NCI-H446 (cell line): ENCODE measurements around the gene CHST9.
"Not testable (repeated sequence)": the region's sequence is repeated elsewhere in the genome, so short reads cannot be mapped to it uniquely, and the experiment has no call there.

Experiments used
- DNase-seq, 2 experiments: peaks; one replicate each; lab custom pipeline; 2025; lab: John Stamatoyannopoulos, UW

CHST9 gene

DNA sequence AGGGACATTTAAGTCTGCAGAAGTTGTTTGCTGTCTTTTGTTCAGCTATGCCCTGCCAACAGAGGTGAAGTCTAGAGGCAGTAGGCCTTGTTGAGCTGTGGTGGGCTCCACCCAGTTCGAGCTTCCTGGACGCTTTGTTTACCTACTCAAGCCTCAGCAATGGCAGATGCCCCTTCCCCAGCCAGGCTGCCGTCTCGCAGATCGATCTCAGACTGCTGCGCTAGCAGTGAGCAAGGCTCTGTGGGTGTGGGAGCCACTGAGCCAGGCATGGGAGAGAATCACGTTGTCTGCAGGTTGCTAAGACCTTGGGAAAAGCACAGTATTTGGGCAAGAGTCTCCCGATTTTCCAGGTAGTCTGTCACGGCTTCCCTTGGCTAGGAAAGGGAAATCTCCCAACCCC is 91.8 kb downstream of the CHST9 start:
- not testable (repeated sequence) for DNase-seq

DNA sequence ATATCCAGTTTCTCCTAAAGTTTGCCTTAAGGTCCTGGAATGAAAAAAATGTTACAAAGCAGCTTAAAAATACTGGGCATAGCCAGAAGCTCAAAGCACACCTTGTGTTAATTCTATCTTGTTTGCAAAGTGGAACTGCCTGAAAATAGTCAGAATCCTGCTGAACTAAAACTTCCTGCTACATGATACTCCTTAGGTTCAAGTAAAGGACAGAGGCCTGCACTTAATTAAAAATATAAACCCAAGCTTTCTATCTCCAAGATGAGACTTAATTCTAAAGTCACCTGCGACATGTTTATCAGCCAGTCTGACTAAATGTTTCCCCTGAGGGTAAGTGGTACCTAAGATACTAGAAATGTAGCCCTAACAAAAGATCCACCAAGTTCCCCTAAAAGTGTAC is 103.4 kb downstream of the CHST9 start:
- DNase-seq: no peak

DNA sequence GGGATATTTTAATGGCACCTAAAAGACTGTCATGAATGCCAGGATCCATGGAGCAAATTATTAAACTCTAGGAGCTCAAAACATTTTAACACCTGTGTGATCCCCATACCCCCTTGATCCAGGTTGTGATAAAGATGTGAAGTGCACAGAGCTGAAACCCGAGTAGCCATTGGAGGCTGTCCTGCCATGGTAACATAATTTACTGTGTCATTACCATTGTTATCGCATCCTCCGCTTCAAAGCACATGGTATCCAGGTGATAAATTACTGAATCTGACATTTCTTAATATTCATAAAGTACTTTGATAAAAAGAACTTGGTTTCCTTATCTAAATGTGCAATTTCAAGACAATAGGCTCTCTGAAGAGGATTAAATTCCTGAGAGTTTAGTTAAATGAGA is 109.3 kb downstream of the CHST9 start:
- no peak for DNase-seq

DNA sequence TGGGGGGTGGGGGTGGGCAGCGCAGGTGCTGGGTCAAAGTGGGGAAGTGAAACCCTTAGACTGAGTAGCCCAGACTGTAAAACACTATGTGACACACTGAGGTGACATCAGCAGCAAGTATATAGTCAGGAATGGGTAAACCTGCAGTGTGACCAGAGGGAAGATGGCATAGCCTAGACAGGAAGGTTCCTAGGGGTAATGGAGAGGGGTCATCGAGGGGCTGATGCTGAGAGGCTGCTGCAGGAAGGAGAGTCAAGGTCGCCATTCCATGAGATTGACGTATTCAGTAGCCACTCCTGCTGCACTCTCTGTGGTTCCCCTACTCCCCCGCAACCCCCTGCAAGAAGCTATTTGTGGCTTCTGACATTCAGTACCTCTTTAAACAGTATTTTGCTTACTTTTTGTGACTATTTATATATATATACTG is 111.7 kb downstream of the CHST9 start:
- no peak for DNase-seq

DNA sequence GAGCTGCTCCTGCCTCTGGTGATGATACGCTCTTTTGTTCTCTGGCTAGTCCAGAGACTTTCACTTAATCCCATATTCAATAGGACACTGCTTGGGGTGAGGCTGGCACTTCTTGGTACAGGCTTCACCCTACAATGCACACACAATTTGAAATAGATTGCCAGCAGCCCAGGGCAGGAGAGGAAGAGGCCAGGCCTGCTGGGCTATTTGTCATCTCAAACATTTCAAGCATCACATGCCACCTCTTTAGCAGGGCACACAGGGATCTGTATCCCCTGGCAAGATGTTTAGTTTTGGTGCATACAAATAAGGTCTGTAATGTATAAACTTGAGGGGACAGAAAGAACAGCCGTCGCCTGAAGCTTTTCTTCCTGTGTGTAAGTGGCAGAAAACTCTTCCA is 120.4 kb downstream of the CHST9 start:
- DNase-seq: no peak

DNA sequence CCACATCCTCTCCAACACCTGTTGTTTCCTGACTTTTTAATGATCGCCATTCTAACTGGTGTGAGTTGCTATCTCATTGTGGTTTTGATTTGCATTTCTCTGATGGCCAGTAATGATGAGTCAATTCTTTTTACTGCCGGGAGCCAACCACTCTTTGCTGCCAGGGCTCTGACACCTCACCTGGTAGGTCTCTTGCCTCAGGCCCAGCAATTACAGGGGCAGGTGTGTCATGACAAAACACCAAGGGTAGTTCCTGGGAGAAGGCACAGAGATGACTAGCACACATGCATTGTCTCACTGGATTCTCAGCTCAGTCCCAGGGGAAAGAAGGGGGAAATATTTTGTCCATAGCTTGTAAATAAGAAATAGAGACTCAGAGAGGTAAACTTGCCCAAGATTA is 122.3 kb downstream of the CHST9 start:
- no peak for DNase-seq

DNA sequence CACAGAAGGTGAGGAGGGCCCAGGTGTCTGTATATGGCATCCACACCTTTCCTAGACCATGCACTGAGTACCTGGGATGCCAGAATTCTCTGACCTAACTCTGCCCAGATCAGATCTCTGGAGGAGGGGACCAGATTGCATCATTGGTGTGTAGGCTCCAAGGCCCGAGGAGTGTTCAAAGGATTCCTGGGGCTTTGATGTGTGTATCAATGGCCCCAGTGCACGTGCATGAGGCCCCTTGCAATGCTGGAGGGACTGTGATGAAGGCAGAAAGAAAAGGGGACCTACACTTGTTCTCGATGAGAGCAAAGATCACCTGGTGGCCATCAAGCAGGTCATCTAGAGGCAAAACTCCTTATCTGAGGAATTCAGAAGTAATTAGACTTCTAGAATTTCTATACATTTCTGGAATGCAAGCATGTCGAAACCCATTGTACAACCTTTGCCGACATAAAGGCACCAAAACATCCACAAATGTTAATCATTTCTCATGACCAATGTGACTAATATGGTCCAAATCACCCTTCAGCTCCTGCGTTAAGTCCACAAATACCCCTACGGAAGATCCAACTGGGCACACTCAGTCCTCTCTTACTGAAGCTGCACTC is 123.5 kb downstream of the CHST9 start:
- DNase-seq: no peak

DNA sequence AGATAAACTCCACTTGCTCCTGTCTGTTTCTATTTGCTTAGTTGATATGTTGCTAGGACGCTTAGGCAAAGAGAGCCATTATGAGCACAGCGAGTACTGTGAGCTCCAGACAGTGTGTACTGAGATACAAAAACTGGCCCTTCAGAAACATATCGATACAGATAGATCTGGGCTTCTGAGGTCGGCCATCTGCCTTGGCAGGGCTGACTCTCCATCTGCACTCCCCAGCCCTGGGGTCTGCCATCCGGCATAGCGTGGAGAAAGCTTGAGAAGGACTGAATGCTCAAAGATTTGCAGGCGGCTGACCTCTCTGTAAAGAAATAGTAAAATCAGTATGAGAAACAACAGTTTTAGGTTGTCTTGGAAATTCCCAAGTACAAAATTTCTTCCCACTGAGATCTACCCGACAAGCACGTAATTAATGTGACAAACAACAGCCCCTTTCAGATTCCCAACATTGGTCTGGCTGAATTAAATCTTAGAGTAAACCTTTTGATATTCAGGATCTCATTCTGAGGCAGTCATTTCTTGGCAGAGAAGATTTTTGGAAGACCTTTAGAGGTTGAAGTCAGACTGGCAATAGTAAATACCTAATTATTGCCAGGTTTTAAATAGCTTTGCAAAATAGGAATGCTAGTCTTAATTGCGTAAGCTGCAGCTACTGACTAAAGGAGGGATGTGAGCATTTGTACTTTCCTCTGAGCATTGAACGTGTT is 127.4 kb downstream of the CHST9 start:
- DNase-seq: no peak

DNA sequence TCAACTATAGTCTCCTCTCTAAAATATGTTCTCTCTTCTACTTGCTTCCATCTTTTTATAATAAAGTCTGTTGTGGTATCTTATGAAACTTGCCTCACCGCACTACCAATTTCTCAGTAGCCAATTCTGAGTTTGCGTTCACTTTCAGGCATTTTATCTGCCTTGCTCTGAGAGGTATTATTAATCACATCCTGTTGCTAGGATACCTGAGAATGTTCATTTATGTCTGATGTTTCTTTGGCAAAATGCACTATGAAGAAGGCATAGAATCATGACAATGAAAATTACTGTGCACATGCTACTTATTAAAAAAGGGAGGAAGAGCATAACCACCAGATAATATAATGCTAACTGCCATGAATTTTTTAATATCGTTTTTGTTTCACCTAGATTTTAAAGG is 130.2 kb downstream of the CHST9 start:
- DNase-seq: no peak

DNA sequence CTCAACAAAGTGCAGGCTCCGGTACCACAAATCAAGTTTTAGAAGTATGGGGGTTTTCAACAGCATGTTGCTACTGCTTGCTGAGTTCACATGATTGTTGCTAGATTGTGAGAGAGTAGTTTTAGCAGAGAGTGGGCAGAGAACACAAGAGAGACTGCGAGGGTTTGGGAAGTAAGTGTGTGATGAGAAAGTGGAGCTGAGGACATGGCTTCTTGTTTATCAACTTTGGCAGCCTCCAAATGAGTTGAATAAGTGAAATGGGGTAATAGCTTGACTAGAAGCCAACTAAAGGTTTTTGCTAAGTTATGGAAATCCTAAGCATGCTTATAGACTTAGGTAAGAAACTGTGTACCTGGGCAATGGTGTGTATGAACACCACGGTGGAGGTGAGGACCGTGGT is 135.1 kb downstream of the CHST9 start:
- DNase-seq: no peak

DNA sequence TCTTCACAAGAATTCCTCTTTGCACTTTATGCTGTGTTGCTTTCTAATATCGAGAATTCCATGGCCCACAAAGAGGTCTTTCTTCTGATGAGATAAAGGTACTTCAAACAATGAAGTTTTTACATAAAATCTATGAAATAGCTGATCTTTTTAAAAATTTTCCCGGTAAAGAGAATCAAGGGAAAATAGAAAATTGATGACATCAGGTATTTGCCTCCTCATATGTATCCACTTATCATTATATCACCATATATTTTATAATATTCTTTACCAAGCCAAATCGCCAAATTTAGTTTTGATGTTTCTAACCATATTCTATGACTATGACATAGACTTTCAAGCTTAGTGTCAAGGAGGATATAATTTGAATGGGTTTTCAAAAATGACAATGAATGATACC is 139.8 kb downstream of the CHST9 start:
- no peak for DNase-seq

DNA sequence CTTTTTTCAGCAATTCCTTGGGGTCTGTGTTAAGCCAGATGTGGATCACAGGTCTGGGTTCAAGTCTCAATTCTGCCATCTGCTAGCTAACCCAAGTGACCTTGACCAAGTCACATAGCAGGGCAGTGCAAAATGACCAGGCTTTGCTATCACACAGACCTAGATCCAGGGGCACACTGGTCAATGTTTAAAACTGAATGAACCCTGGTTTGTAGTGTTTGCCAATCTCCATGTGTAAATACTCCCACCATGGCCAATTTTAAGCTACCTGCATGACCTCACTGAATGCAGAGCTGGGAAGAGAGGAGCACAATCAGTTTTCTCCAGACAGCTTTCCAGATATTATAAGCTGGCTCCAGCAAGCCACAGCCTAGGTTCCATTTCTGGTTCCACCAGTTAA is 142.9 kb downstream of the CHST9 start:
- DNase-seq: no peak

DNA sequence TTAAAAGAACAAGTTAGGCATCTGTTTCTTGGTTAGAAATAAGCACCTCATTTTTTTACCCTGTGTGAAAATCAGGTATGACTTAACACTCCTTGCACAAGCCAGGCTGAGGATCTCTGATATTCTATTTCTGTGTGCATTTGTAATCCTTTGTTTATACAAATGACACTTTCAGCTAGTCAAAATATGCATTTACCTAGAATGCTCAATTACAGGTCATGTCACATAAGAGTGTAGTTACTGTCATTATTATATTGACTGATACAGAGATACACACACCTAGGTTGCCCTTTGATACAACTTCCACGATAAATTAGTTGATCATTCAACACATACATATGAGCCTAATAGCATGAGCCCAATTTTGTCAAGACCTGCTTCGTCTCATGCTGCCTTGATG is 144.3 kb downstream of the CHST9 start:
- DNase-seq: no peak

DNA sequence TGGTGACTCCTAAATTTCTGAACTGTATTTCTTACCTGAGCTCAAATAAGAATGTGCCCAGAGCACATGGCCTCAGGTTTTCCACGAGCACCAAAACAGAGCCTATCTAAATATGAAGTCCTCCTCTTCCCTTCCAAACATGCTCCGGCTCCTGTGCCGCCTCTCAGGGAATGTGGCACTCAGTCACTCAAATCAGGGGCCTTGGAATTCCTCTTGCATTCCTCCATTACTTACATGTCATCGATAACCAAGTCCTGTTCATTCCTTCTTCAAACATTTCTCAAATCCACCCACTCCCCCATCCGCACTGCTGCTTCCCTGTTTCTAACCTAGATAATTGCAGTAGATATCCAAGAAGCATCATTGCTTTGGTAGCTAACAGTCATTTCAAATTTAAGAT is 151.4 kb downstream of the CHST9 start:
- no peak for DNase-seq

DNA sequence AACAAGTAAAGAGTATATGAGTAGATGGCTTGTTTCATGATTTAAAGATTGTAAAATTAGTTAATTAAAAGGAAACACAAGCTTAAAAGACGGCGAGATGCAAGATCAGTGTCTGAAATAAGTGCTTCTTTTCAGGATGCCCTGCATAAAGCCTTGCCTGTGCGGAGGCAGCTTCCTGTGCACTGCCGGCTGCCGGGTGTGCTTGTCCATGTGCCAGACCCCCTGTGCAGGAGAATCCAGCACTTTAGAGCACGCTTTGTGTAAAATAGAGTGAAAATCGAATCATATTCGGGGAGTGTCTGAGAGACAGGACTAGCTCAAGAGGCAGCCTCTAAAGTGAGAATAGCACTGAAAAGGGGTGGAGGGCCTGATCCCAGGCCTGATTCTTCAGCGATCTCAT is 154.7 kb downstream of the CHST9 start:
- DNase-seq: no peak

DNA sequence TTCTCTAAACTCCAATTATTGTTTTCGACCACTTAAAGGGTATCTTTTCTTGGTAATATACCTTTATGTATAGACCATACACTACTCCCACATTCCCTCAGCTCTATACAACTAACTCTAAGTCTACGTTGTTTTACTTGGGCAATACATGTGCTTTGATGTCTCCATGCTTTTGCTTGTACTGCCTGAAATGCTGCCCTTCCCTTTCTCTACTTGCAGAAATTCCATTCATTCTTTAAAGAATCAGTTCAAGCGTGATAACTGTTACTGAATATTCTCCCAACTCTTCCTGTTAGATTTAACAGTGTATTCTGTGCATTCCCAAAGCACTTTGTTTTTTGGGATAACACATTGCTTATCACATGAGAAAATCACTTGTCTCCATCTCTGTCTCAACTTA is 162.6 kb downstream of the CHST9 start:
- no peak for DNase-seq

DNA sequence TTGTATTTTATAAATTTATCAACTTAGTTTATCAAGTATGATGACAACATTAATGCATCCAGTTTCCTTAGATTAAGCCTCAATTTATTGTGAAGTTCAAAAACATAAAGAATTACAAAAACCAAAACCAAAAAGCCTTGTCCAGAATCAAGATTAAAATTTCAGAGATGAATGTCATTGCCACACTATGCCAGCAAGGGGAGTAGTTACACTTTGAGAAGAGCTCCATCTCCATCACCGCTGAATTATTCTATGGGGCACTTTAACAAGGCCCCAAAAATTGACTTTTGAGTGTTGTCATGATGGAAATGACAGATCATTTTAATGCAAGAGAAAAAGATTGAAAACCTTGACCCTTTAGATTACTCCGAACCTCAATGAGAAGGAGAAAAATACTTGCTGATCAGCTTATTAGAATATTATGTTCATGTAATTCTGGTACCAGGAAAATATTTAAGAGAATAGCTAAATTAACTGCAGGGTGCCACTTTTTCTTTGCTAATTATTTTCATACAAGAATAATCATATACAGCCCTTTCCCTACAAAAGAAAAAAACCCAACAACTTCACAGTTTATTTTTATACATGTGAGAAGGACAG is 167.1 kb downstream of the CHST9 start:
- no peak for DNase-seq

DNA sequence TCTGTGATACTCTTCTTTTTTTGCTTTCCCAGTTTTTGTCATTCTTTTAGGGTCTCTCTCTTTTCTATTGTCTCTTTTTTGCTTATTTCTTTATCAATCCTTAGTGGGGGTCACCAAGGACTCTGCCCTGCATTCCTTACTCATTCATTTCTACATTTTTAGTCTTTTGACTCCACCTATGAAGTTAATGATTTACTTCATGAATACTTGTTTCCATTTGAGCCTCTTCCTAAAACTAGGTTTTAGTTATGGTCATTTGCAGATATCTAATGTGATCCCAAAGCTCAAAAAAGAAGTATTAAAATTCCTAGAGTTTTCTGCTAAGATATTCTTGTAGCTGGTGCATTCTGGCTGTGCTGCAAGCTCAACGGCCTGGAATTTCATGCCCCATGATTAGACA is 170.3 kb downstream of the CHST9 start:
- DNase-seq: no peak

DNA sequence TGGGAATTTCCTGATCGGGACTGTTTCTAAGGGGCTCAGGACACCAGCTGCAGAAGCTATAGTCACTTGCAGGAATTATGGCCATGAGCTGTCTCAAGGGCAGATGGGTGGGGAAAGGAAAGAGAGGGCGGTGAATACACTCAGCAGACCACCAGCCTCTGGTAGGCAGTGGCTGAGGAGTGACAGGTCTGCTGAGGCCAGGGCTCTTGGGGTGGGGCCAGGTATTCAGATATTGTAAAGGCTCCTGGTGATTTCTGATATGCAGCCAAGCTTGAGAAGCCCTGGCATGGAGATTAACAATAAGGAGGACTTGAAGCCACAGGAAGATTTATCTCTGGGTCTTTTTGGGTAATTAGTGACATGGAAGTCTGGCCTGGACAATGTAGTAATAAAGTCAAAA is 174.3 kb downstream of the CHST9 start:
- no peak for DNase-seq

DNA sequence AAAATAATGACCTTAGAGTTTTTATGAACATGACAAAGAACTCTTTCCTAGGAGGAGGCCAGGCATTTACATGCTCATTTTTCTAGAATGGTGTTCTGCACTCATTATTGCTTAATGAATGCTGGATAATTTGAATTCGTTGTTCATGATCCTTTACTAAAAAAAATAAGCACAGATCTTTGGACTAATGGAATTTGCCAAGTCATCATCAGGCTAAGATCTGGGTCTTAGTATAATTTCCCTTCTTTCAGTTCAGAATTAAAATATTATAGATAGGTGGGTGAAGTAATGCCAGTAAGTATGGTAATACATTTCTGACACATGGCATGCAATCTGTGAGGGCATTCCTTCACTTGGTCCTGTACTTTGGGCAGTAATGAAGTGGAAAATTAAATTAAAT is 175.8 kb downstream of the CHST9 start:
- DNase-seq: no peak

DNA sequence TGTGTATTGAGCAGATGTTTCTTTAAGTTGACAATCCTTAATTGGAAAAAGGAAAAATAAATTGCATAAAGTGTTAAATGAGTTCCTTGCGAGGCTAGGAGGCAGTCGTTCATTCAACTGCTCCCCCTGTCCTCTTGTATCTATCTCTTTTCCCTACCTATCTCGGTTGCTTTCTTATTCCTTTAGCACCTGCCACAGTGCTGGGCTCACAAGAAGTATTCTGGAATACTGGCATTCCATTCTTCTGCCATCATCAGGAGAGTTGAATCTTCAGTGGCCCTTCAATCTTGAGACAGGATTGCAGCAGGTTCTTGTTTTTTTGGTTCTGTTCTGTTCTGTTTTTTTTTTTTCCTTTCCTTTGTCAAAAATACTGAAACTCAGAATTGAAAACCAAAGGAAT is 176.5 kb downstream of the CHST9 start:
- no peak for DNase-seq

DNA sequence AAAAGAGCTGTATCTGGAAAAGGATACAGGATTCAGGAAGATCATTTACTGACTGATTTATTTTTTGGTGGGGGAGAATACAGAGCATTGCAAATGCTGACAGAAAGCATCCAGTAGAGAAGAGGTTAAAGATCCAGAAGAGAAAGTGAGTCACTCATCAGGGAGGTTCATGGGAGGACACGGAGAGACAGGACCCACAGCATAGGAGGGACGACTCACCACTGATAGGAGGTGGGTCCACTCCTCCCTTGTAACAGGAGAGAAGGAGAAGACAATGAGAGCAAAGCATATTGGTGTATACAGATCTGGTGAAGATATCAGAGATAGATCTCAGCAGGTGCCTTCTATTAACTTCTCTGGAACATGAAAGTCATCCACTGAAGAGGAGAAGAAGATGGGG is 177.2 kb downstream of the CHST9 start:
- DNase-seq: no peak

DNA sequence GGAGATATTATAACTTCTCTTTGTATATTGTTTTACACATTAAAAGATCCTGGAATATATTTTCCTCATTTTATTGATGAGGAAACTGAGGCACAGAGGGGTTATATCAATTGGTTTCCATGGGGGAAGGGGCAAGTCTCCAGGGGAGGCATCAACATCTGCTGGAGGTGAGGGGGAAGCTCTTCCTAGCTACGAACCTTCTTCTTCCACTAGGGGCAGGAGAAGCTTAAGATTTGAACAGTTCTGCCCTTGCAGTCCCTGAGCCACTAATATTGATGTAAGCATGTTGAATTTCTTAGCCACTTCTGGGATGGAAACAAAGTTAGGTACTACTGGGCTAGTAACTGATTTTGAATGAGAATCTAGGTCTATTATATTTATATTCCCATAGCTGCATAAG is 179.5 kb downstream of the CHST9 start:
- DNase-seq: no peak
